Stomach (tissue), 9 donors: ENCODE measurements around the gene OR10T2. TPM values are rescaled to one million over a fixed set of nuclear protein-coding genes. Genes with fewer than 3 reads are reported as not detected.
"Not testable (repeated sequence)": the region's sequence is repeated elsewhere in the genome, so short reads cannot be mapped to it uniquely, and the experiment has no call there.

Experiments used
- DNase-seq, 2 donors: peaks; one replicate each; pipeline versions ENCODE4 v3.0.0 to v3.0.0-alpha.2; 2013 to 2019
- H3K27ac ChIP-seq, 5 donors: fragments of 200-600 bp in 4 of 5; sonication (generic) in 4 of 5; one replicate each; pipeline ENCODE4 v1.5.1; 2013 to 2019; ENCODE audit warnings: mild to moderate bottlenecking in 1 of 5, moderate library complexity in 1 of 5
- H3K27me3 ChIP-seq, 3 donors: fragments of 200-600 bp; sonication (generic); one replicate each; pipeline ENCODE4 v1.5.1; 2017 to 2019; ENCODE audit warnings: mixed run types in 1 of 3
- H3K36me3 ChIP-seq, 4 donors: fragments of 200-600 bp; sonication (generic); 1 replicate in 3 of 4; 2 replicates in 1 of 4; pipeline ENCODE4 v1.5.1; 2016 to 2019
- H3K4me1 ChIP-seq, 4 donors: fragments of 200-600 bp; sonication (generic); one replicate each; pipeline ENCODE4 v1.5.1; 2016 to 2019
- H3K4me3 ChIP-seq, 4 donors: fragments of 200-600 bp; sonication (generic) in 3 of 4; one replicate each; pipeline ENCODE4 v1.5.1; 2016 to 2019; ENCODE audit warnings: mild to moderate bottlenecking in 1 of 4
- H3K9me3 ChIP-seq, 4 donors: fragments of 200-600 bp; sonication (generic); one replicate each; pipeline ENCODE4 v1.5.1; 2016 to 2019
- CTCF ChIP-seq, 7 experiments: fragments of 450-650 bp in 4 of 7; fragments of 200-600 bp in 3 of 7; sonication (generic) in 3 of 7; IDR thresholded peaks; one replicate each; pipeline ENCODE4 v1.5.1; 2016 to 2019; ENCODE audit warnings: antibody characterized with exemption in 7 of 7, control low read depth in 2 of 7, mild to moderate bottlenecking in 1 of 7
- EP300 ChIP-seq: sonication (generic); formaldehyde crosslinking; IDR thresholded peaks from one replicate; pipeline ENCODE4 v1.6.1; 2017; ENCODE audit warnings: antibody characterized with exemption
- POLR2A ChIP-seq, 4 donors: fragments of 450-650 bp; IDR thresholded peaks; one replicate each; pipeline ENCODE4 v1.6.1; 2016; ENCODE audit warnings: antibody characterized with exemption in 4 of 4, control low read depth in 2 of 4, mild to moderate bottlenecking in 1 of 4, moderate library complexity in 1 of 4
- POLR2AphosphoS5 ChIP-seq, 3 donors: sonication (generic); formaldehyde crosslinking; IDR thresholded peaks; one replicate each; pipeline ENCODE4 v1.6.1; 2016; ENCODE audit warnings: antibody characterized with exemption in 3 of 3
- WGBS, 5 donors: extraction: QIAGEN DNeasy Blood & Tissue Kit in 3 of 5; methylation state at CpG; one replicate each; pipeline versions ENCODE4 v1.1.5 to v1.1.7; 2013 to 2018; 5-methylcytosine and 5-hydroxymethylcytosine counted together
- intact Hi-C: fragments of 100-400 bp; cut with DNase I; formaldehyde crosslinking; loops from one replicate; pipeline ENCODE4 v1.15.1; 2023; ENCODE audit warnings: low total_unique reads
- polyA plus RNA-seq, 3 donors: library from polyadenylated mRNA; stranded (reverse); fragments of 200-250 nt; gene quantifications; one replicate each; pipeline ENCODE4 v1.2.3, GENCODE V29; 2013
- total RNA-seq, 5 donors: library from RNA; depleted of rRNA; stranded (reverse); fragments of >200 nt; gene quantifications; one replicate each; pipeline versions ENCODE4 v1.1.0 to v1.2.3, GENCODE V29; 2014 to 2016
- donor health status: healthy with polysubstance abuse.
- donor health status: Bipolar disorder and iron deficiency.
- donor health status: healthy.

OR10T2 gene
- total and polyA plus RNA-seq, 8 donors = not detected

- intact Hi-C loops = no loop called here
- DNase-seq = no peak
- no peaks in the 10 kb centered on the region for H3K27me3 ChIP-seq
- no peaks in the 10 kb centered on the region for H3K4me1 ChIP-seq
- peaks cover 0 to 8% (median 0%) of the 10 kb centered on the region in 4 donors for H3K9me3 ChIP-seq
- no peak within 1 kb of the TSS for H3K27ac ChIP-seq
- H3K36me3 ChIP-seq = no peaks in the 10 kb centered on the region
- 34 to 49% (median 41%) methylated on average over 6 of the region's 6 CpGs for WGBS, 5 donors
- no peak within 1 kb of the TSS for H3K4me3 ChIP-seq
- no peak for TF ChIP-seq POLR2AphosphoS5 (IDR thresholded peaks at IDR 0.05)
- TF ChIP-seq CTCF (IDR thresholded peaks at IDR 0.05) = no peak
- TF ChIP-seq POLR2A (IDR thresholded peaks at IDR 0.05) = no peak
- TF ChIP-seq EP300 = no peak
Observed at GRCh38 chr1:158353303-158354075, 45.8 kb downstream of the OR10T2 start, which contains the start of gene CD1E. Gene CD1E, plus strand, starts transcription at chr1:158353894. Its CDS starts 95 bp downstream, at chr1:158353989.

- intact Hi-C loops, H3K4me1 ChIP-seq, H3K27me3 ChIP-seq, H3K27ac ChIP-seq, H3K36me3 ChIP-seq, DNase-seq, H3K4me3 ChIP-seq: not testable (repeated sequence)
- WGBS, 5 donors = 89 to 97% (median 95%) methylated on average over 5 to 24 of the region's 24 CpGs
- peaks cover 0 to 21% (median 6%) of the 10 kb centered on the region in 4 donors for H3K9me3 ChIP-seq
Observed at GRCh38 chr1:158348946-158349345, 50.3 kb downstream of the OR10T2 start.

Other genes starting within 250 kb of the OR10T2 start
- 1 to 10 TPM in 2 of 5 donors, not detected in 3; 1.9 to 2.6 TPM for gene CD1D, start 218.6 kb downstream of the OR10T2 start, total RNA-seq
- gene CD1D, start 218.6 kb downstream of the OR10T2 start, polyA plus RNA-seq = 1 to 10 TPM in 1 of 3 donors, under 1 TPM in 2; 0.93 to 2.1 (median 1.00) TPM
- not detected for gene CD1A, start 145.0 kb downstream of the OR10T2 start, total RNA-seq
- gene CD1A, start 145.0 kb downstream of the OR10T2 start, polyA plus RNA-seq = under 1 TPM in 1 of 3 donors, not detected in 2; 0.10 TPM
- gene CD1C, start 109.5 kb downstream of the OR10T2 start, total RNA-seq = 1 to 10 TPM in 2 of 5 donors, not detected in 3; 1.8 to 2.8 TPM
- 1 to 10 TPM in 1 of 3 donors, not detected in 2; 1.1 TPM for gene CD1C, start 109.5 kb downstream of the OR10T2 start, polyA plus RNA-seq
- gene CD1B, start 67.9 kb downstream of the OR10T2 start, total RNA-seq = 1 to 10 TPM in 1 of 5 donors, not detected in 4; 1.2 TPM
- gene CD1B, start 67.9 kb downstream of the OR10T2 start, polyA plus RNA-seq = not detected
- under 1 TPM in 1 of 5 donors, not detected in 4; 0.92 TPM for gene CD1E, start 45.6 kb downstream of the OR10T2 start, total RNA-seq
- under 1 TPM in 1 of 3 donors, not detected in 2; 0.53 TPM for gene CD1E, start 45.6 kb downstream of the OR10T2 start, polyA plus RNA-seq
- not detected for gene OR10K2, start 26.8 kb upstream of the OR10T2 start, total RNA-seq
- not detected for gene OR10K2, start 26.8 kb upstream of the OR10T2 start, polyA plus RNA-seq
- not detected for gene OR10K1, start 62.4 kb upstream of the OR10T2 start, total RNA-seq
- gene OR10K1, start 62.4 kb upstream of the OR10T2 start, polyA plus RNA-seq = not detected
- not detected for gene OR10R2, start 72.8 kb upstream of the OR10T2 start, total RNA-seq
- not detected for gene OR10R2, start 72.8 kb upstream of the OR10T2 start, polyA plus RNA-seq
- gene OR6Y1, start 154.9 kb upstream of the OR10T2 start, total RNA-seq = not detected
- not detected for gene OR6Y1, start 154.9 kb upstream of the OR10T2 start, polyA plus RNA-seq
- gene OR6P1, start 171.1 kb upstream of the OR10T2 start, total RNA-seq = not detected
- not detected for gene OR6P1, start 171.1 kb upstream of the OR10T2 start, polyA plus RNA-seq
- not detected for gene OR10X1, start 180.4 kb upstream of the OR10T2 start, total RNA-seq
- gene OR10X1, start 180.4 kb upstream of the OR10T2 start, polyA plus RNA-seq = not detected
- not detected for gene OR10Z1, start 205.8 kb upstream of the OR10T2 start, total RNA-seq
- not detected for gene OR10Z1, start 205.8 kb upstream of the OR10T2 start, polyA plus RNA-seq